Liver (tissue), 9 donors: ENCODE measurements around the gene ADCYAP1R1. TPM values are rescaled to one million over a fixed set of nuclear protein-coding genes. Genes with fewer than 3 reads are reported as not detected.

ENCODE experiments used
- DNase-seq: peaks from one replicate; pipeline ENCODE4 v3.0.0-alpha.2; 2017; ENCODE audit warnings: low spot score
- H3K27ac ChIP-seq, 2 donors: one replicate each; pipeline ENCODE4 v1.7.0; 2013; ENCODE audit warnings: inconsistent platforms in 2 of 2, low read length in 2 of 2, control low read depth in 1 of 2, low read depth in 1 of 2, mild to moderate bottlenecking in 1 of 2
- H3K27me3 ChIP-seq, 4 donors: one replicate each; pipeline versions ENCODE4 v1.6.1 to v1.7.0; 2013; ENCODE audit warnings: low read length in 3 of 4, inconsistent platforms in 1 of 4, mild to moderate bottlenecking in 1 of 4, moderate library complexity in 1 of 4; ENCODE audit not compliant: control insufficient read depth in 4 of 4, insufficient read depth in 4 of 4
- H3K36me3 ChIP-seq, 4 donors: one replicate each; pipeline versions ENCODE4 v1.6.1 to v1.7.0; 2013; ENCODE audit warnings: low read length in 3 of 4, mild to moderate bottlenecking in 3 of 4, low read depth in 1 of 4, moderate library complexity in 1 of 4; ENCODE audit not compliant: control insufficient read depth in 4 of 4, insufficient read depth in 3 of 4
- H3K4me1 ChIP-seq, 4 donors: one replicate each; pipeline versions ENCODE4 v1.6.1 to v1.7.0; 2013; ENCODE audit warnings: low read length in 3 of 4, mild to moderate bottlenecking in 3 of 4, moderate library complexity in 1 of 4; ENCODE audit not compliant: control insufficient read depth in 4 of 4, insufficient read depth in 4 of 4
- H3K4me3 ChIP-seq, 3 donors: one replicate each; pipeline versions ENCODE4 v1.6.1 to v1.7.0; 2013; ENCODE audit warnings: low read length in 3 of 3, control low read depth in 1 of 3, low read depth in 1 of 3, mild to moderate bottlenecking in 1 of 3
- H3K9ac ChIP-seq, 2 donors: one replicate each; pipeline ENCODE4 v1.7.0; 2013; ENCODE audit warnings: low read length in 2 of 2, mild to moderate bottlenecking in 2 of 2, moderate library complexity in 2 of 2, control low read depth in 1 of 2, low read depth in 1 of 2
- H3K9me3 ChIP-seq, 4 donors: one replicate each; pipeline versions ENCODE4 v1.6.1 to v1.7.0; 2013; ENCODE audit warnings: low read length in 3 of 4; ENCODE audit not compliant: control insufficient read depth in 4 of 4
- EGR1 ChIP-seq, 2 donors: IDR thresholded peaks; 2 replicates each; pipeline ENCODE4 v1.6.1; 2016 to 2018; ENCODE audit warnings: antibody characterized with exemption in 2 of 2, low read depth in 2 of 2
- FOXA1 ChIP-seq: IDR thresholded peaks from 2 replicates; pipeline ENCODE4 v1.6.1; 2016; ENCODE audit warnings: antibody characterized with exemption
- FOXA2 ChIP-seq: IDR thresholded peaks from 2 replicates; pipeline ENCODE4 v1.6.1; 2016; ENCODE audit warnings: antibody characterized with exemption
- HNF4A ChIP-seq, 2 donors: conservative IDR thresholded peaks; 2 replicates each; pipeline ENCODE4 v1.6.1; 2016; ENCODE audit warnings: antibody characterized with exemption in 2 of 2, mild to moderate bottlenecking in 2 of 2
- HNF4G ChIP-seq: IDR thresholded peaks from 2 replicates; pipeline ENCODE4 v1.6.1; 2016; ENCODE audit warnings: antibody characterized with exemption
- JUND ChIP-seq, 2 donors: IDR thresholded peaks; 2 replicates each; pipeline ENCODE4 v1.6.1; 2016; ENCODE audit warnings: antibody characterized with exemption in 2 of 2
- NR2F2 ChIP-seq: IDR thresholded peaks from 2 replicates; pipeline ENCODE4 v1.6.1; 2016; ENCODE audit warnings: antibody characterized with exemption
- RAD21 ChIP-seq, 2 donors: IDR thresholded peaks; 2 replicates each; pipeline ENCODE4 v1.6.1; 2016; ENCODE audit warnings: antibody characterized with exemption in 2 of 2, mild to moderate bottlenecking in 2 of 2
- TAF1 ChIP-seq: conservative IDR thresholded peaks from 2 replicates; pipeline ENCODE4 v1.6.1; 2016; ENCODE audit warnings: antibody characterized with exemption, mild to moderate bottlenecking
- WGBS: extraction: QIAGEN DNeasy Blood & Tissue Kit; methylation state at CpG from one replicate; pipeline ENCODE4 v1.1.7; 2013; 5-methylcytosine and 5-hydroxymethylcytosine counted together
- polyA plus RNA-seq, 2 donors: library from polyadenylated mRNA; stranded (reverse) in 1 of 2; unstranded in 1 of 2; fragments of 200-250 nt in 1 of 2; fragments of >200 nt in 1 of 2; fragmentation: Nextera tagmentation in 1 of 2; extraction: Ambion mirVana in 1 of 2; gene quantifications; one replicate each; pipeline versions ENCODE4 v1.2.1 to v1.2.3, GENCODE V29; 2013 to 2015
- total RNA-seq, 2 donors: library from RNA; depleted of rRNA; stranded (reverse); fragments of >200 nt; gene quantifications; one replicate each; pipeline ENCODE4 v1.2.3, GENCODE V29; 2014
- TF ChIP-seq, protein P1 (sequence below): IDR thresholded peaks from 2 replicates; pipeline ENCODE4 v1.6.1; 2016; ENCODE audit warnings: antibody characterized with exemption
- TF ChIP-seq, protein P2 (sequence below): IDR thresholded peaks from 2 replicates; pipeline ENCODE4 v1.6.1; 2016; ENCODE audit warnings: antibody characterized with exemption, mild to moderate bottlenecking
- TF ChIP-seq, protein P3 (sequence below): IDR thresholded peaks from 2 replicates; pipeline ENCODE4 v1.6.1; 2016; ENCODE audit warnings: antibody characterized with exemption
- donor health status: healthy.
- donor health status: healthy.
- donor health status: healthy.
- donor health status: healthy.
- donor health status: healthy.

ADCYAP1R1 gene
- total and polyA plus RNA-seq, 4 donors = 0.05 to 0.67 (median 0.12) TPM; not detected in 1

DNA sequence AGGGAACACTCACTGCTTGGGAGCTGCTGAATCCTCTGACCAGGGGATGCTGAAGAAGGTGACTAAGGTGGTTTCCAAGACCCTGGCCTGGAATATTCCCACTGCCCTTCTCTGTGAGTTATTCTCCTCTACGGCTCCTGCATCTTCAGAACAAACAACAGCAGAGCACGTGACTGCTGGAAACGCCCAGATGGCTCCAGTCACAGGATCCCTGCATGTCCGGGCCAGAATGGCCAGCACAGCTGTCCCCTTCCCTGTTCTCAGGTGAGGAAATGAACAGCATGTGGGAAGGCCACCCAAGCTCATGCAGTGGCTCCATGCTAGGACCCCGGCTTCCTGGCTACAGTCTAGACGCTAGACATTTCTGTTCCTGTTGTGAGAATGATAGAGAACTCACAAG, 45.3 kb upstream of the ADCYAP1R1 start:
- Histone ChIP-seq H3K9ac (no peak overlapping the region), H3K27ac (no peak overlapping the region), H3K4me1 (no peaks in the 10 kb centered on the region), H3K36me3 (no peaks in the 10 kb centered on the region), H3K27me3 (peaks cover 0 to 4% (median 0%) of the 10 kb centered on the region in 4 donors), H3K4me3 (no peak overlapping the region), H3K9me3 (peaks cover 0 to 5% (median 2%) of the 10 kb centered on the region in 4 donors)
- DNase-seq = no peak
- WGBS = 52% methylated on average over 6 of the region's 6 CpGs
- TF ChIP-seq TAF1 (no peak), NR2F2 (no peak), HNF4A (conservative IDR thresholded peaks at IDR 0.05) (no peak), RAD21 (IDR thresholded peaks at IDR 0.05) (no peak)
- TF ChIP-seq, protein P1, sequence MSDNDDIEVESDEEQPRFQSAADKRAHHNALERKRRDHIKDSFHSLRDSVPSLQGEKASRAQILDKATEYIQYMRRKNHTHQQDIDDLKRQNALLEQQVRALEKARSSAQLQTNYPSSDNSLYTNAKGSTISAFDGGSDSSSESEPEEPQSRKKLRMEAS = no peak
- TF ChIP-seq, protein P2, sequence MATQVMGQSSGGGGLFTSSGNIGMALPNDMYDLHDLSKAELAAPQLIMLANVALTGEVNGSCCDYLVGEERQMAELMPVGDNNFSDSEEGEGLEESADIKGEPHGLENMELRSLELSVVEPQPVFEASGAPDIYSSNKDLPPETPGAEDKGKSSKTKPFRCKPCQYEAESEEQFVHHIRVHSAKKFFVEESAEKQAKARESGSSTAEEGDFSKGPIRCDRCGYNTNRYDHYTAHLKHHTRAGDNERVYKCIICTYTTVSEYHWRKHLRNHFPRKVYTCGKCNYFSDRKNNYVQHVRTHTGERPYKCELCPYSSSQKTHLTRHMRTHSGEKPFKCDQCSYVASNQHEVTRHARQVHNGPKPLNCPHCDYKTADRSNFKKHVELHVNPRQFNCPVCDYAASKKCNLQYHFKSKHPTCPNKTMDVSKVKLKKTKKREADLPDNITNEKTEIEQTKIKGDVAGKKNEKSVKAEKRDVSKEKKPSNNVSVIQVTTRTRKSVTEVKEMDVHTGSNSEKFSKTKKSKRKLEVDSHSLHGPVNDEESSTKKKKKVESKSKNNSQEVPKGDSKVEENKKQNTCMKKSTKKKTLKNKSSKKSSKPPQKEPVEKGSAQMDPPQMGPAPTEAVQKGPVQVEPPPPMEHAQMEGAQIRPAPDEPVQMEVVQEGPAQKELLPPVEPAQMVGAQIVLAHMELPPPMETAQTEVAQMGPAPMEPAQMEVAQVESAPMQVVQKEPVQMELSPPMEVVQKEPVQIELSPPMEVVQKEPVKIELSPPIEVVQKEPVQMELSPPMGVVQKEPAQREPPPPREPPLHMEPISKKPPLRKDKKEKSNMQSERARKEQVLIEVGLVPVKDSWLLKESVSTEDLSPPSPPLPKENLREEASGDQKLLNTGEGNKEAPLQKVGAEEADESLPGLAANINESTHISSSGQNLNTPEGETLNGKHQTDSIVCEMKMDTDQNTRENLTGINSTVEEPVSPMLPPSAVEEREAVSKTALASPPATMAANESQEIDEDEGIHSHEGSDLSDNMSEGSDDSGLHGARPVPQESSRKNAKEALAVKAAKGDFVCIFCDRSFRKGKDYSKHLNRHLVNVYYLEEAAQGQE = no peak

DNA sequence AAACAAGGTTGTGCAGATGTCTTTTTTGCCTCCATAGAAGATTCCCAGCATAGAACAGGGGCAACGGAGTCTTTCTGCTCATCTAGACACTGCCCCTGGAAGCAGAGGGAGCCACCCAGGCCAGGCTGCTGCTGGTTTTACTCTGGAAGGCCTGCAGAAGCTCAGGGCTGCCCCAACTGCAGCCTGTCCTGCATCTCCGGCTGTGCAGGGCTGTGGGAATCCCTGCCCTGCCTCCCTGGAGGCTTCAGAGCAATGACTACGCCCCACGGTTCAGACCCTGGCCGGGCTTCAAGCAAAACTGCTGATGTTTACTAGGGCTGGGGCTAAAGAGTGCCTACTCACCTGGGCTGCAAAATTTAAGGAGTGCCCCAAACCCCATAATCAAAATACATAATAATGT, 44.5 kb upstream of the ADCYAP1R1 start:
- Histone ChIP-seq H3K4me3 (no peak overlapping the region), H3K9me3 (peaks cover 0 to 5% (median 2%) of the 10 kb centered on the region in 4 donors), H3K27me3 (peaks cover 0 to 4% (median 0%) of the 10 kb centered on the region in 4 donors), H3K9ac (no peak overlapping the region), H3K4me1 (no peaks in the 10 kb centered on the region), H3K36me3 (no peaks in the 10 kb centered on the region), H3K27ac (no peak overlapping the region)
- TF ChIP-seq EGR1 (IDR thresholded peaks at IDR 0.05; ENCODE audit: low read depth in 2 of 2) = no peak
- no peak for TF ChIP-seq FOXA1
- no peak for TF ChIP-seq TAF1
- TF ChIP-seq HNF4A (conservative IDR thresholded peaks at IDR 0.05) = no peak
- TF ChIP-seq HNF4G = no peak
- TF ChIP-seq, protein P2 = no peak
- TF ChIP-seq JUND (IDR thresholded peaks at IDR 0.05) = no peak
- TF ChIP-seq, protein P3, sequence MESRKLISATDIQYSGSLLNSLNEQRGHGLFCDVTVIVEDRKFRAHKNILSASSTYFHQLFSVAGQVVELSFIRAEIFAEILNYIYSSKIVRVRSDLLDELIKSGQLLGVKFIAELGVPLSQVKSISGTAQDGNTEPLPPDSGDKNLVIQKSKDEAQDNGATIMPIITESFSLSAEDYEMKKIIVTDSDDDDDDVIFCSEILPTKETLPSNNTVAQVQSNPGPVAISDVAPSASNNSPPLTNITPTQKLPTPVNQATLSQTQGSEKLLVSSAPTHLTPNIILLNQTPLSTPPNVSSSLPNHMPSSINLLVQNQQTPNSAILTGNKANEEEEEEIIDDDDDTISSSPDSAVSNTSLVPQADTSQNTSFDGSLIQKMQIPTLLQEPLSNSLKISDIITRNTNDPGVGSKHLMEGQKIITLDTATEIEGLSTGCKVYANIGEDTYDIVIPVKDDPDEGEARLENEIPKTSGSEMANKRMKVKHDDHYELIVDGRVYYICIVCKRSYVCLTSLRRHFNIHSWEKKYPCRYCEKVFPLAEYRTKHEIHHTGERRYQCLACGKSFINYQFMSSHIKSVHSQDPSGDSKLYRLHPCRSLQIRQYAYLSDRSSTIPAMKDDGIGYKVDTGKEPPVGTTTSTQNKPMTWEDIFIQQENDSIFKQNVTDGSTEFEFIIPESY = no peak
- no peak for TF ChIP-seq FOXA2
- no peak for TF ChIP-seq RAD21 (IDR thresholded peaks at IDR 0.05)
- 59% methylated on average over 5 of the region's 5 CpGs for WGBS
- DNase-seq = no peak
